ENCODE results near the gene RP2. TPM values are rescaled to one million over a fixed set of nuclear protein-coding genes. Genes with fewer than 3 reads are reported as not detected.

The RP2 gene
- total RNA-seq, 1 experiment from 2014 or later = 33.7 TPM

GRCh38 chrX:46841346-46841745, 4.5 kb downstream of the RP2 start:
- no peak for DNase-seq (ENCODE audit: low spot score)

DNA sequence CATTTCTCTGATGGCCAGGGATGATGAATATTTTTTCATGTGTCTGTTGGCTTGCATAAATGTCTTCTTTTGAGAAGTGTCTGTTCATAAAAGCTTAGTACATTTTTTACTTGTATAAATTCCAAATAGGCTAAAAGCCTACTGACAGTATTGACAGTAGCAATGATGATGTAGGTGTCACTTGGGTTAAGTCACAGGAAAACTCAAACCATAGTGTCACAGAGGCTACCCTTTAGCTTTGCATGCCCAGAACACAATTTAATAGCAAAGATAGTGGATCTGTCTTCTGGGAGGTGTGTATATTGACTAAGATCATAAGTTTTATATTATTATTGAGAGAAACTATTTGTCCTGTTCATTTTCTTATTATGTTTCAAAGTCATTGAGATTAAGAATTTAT, 8.1 kb downstream of the RP2 start:
- no peak for DNase-seq (ENCODE audit: low spot score)

- no peak for DNase-seq (ENCODE audit: low spot score)
These were observed 13.1 kb downstream of the RP2 start for GRCh38 chrX:46849933-46850332.

DNA sequence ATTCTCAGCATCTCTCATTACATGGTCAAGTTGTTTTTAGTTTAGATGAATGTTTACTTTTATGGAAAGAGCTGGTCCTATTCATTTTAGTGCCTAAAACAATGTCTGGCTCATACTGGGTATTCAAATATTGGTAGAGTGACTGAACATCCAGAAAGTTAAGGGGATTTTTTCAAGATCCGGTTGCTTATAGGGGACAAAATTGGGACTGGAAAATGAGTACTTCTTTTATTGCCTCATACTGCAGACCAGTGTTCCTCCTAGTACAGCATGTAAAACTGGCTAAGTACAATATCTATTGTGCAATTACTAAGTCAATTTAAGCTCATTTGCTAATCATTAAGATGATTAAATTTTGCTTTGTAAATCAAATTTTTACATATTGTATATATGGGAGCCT, 13.9 kb downstream of the RP2 start:
- DNase-seq (ENCODE audit: low spot score) = no peak

GRCh38 chrX:46856483-46856882, 19.6 kb downstream of the RP2 start:
- DNase-seq (ENCODE audit: low spot score) = no peak

DNA sequence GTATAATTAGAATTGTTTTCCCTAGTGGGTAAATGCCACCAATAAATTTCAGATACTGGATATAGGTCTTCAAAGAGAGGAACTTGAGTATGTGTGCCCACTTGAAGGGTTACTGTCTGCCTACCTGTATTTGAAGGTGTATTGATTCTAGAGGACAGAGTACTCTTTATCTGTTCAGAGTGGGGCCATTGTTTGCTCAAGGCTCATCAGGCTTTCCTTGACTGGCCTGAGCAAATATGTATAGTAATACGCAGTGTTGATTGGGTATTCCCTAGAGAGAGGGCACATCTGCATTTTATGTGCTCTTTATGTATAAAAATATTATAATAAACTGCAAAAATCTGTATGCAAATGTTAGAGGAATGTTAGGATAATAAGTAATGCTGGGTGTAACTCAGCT, 23.7 kb downstream of the RP2 start:
- DNase-seq (ENCODE audit: low spot score) = no peak

- no peak for DNase-seq (ENCODE audit: low spot score)
These were observed 26.2 kb downstream of the RP2 start for GRCh38 chrX:46863072-46863471.

- no peak for DNase-seq (ENCODE audit: low spot score)
These were observed 27.8 kb downstream of the RP2 start for GRCh38 chrX:46864606-46865005.

- DNase-seq (ENCODE audit: low spot score) = peak; percentile 69
These were observed 28.4 kb downstream of the RP2 start for GRCh38 chrX:46865281-46865680.

GRCh38 chrX:46866726-46867125, 29.9 kb downstream of the RP2 start:
- DNase-seq (ENCODE audit: low spot score) = no peak

- no peak for DNase-seq (ENCODE audit: low spot score)
These were observed 36.9 kb downstream of the RP2 start for GRCh38 chrX:46873746-46874145.

DNA sequence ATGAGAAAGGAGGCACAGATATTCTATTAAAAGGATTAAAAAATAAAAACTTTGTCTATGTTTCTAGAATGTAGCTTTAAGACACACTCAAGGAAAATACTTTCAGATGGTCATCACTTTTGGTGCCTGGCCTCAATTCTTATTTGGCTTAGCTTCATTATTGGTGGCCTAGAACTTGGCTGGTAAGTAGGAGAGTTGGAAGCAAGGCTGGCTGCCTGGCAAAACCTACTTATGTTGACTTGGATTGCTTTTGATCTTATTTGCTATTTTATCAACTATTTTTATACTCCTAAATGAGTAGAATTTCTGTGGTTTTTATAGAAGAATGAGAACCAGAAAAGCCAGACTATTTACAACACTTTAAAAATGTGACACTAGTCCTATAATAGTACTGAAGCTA, 40.1 kb downstream of the RP2 start:
- DNase-seq (ENCODE audit: low spot score) = no peak

DNA sequence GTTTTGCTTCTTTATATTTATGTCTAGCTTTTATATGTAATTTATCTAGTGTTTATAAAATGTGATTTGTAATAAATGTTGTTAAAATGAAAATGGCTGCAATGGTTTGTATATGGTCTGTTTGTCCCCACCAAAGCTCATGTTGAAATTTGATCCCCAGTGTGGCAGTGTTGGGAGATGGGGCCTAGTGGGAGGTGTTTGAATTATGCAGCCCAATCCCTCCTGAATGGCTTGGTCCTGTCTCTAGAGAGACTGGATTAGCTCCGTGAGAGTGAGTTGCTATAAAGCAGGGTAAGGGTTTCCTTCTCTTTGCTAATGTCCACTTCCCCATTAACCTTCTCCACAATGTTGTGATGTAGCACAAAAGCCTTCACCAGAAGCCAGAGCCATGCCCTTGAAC, 45.4 kb downstream of the RP2 start:
- DNase-seq (ENCODE audit: low spot score) = no peak

DNA sequence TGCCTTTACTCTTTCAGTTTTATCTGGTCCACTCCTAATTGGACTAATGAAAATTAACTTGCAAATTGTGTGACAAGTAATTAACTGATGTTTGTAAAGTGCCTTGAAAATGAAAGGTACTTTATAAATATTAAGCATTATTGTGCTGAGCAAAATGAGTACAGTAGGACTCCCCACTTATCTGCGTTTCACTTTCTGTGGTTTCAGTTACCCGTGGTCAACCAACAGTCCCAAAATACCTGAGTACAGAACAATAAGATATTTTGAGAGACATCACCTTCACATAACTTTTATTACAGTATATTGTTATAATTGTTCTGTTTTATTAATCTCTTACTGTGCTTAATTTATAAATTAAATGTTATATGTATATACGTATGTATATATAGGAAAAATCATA, 48.0 kb downstream of the RP2 start:
- no peak for DNase-seq (ENCODE audit: low spot score)

DNA sequence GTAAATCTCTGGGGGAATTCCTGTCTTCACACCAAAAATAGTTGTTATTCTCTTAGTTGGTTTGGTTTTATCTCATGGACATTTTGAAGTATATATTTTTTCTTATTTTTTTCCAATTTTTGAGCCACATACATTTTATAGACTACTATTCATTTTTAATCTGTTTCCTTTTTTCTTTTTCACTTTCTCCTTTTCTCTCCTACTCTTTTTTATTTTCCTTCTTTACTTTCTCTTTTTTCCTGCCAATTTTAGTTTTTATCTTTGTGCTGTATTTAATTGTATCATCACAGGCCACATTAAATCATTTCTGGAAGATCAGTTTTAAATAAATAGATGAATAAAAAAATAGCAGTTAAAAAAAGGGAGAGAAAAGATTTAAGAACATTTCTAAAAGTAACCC, 61.4 kb downstream of the RP2 start:
- DNase-seq (ENCODE audit: low spot score) = no peak

- peak; percentile 72 for DNase-seq (ENCODE audit: low spot score)
These were observed 66.8 kb downstream of the RP2 start for GRCh38 chrX:46903458-46904242.

- DNase-seq (ENCODE audit: low spot score) = no peak
These were observed 67.8 kb downstream of the RP2 start for GRCh38 chrX:46904626-46905025.

DNA sequence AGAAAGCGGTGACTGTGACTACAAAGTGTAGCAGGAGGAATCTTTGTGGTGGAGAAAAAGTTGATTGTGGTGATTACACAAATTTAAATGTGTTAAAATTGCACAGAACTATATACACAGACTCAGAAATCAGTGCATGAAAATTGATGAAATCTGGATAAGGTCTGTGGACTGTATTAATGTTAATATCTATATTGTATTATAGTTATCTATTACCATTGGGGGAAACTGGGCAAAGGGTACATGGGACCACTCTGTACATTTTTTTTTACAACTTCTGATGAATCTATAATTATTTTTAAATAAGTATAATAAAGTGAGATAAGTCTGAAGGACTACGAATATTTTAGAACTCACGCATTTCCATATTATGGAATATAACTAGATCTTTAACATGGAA, 73.6 kb downstream of the RP2 start:
- no peak for DNase-seq (ENCODE audit: low spot score)

- peak; percentile 64 for DNase-seq (ENCODE audit: low spot score)
These were observed 75.3 kb downstream of the RP2 start, which contains the start of gene JADE3 for GRCh38 chrX:46912098-46912602. Gene JADE3, plus strand, starts transcription at chrX:46912421. Its CDS starts 72,474 bp downstream, at chrX:46984895.

DNA sequence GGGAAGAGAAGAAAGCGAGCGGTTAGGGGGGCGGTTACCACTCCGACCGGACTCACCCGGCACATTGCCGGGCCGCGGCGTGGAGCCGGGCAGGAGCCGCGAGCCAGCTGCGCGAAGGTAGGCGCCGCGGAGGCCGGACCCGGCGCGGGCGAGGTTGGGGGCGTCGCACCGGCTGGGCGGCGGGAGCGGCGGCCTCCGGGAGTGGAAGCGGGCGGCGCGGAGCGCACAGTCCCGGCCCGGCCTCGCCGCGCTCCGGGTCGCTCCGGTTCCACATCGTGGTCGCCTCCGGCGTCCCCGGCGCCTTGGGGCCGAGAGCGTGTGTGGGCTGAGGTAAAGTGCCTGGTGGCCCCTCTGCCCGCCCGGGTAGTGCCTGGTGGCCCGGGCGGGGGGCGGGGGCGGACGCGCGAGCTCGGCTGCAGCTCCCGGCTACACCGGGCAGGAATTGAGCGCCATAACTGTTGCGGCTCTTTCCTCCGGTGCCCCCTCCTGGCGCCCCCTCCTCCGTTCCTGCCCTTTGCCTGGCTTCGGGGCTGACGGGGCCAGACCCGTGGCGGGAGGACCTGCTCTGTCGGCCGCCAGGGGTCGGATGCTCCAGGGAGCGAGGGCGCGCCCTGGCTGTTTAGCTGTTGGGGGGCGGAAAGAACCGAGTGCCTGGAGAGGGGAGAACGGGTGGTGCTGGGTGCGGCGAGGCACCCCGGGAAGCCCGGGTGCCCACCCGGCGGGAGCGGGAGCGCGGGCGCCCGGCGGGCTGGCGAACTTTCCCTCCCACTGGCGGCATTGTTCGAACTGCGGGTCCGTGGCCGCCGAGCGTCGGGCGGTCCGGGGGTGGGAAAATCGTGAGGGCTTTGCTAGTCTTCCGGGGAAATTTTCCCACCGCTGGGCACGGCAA, 76.0 kb downstream of the RP2 start:
- DNase-seq (ENCODE audit: low spot score) = no peak

DNA sequence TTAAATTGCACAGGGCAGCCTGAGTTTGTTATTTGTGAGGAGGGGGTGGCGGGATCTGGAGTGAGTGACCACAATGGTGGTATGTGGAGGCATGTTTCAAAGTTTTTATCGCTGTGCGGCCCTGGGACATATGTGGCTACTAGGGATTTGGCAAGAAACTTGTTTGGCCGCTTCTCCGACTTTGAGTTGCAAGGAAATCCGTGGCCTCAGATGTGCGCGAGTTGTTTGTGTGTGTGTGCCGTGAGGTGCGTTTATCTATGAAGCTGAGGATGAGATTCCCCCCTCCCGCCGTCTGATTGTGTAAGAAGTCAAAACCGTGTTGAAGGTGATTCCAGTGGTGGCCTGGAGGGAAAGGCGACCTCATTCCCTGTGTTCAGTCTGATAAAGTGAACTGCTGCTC, 76.8 kb downstream of the RP2 start:
- DNase-seq (ENCODE audit: low spot score) = no peak

DNA sequence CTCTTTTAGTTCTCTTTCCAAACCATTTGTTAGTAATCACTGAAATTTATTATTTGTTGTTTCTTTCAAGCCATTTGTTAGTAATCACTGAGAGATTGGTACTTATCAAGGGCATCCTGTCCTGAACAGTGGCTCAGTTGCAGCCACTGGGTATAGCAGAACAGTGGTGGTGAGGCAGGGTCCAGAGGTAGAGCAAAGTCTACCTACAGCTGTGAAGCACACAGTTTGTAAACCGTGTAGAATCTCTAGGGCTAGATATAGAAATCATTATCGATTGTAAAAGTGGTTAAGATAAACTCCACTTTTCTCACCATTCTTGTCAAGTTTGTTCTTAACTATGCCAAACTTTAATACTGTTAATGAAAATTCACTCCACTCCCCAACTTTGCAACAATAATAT, 79.4 kb downstream of the RP2 start:
- no peak for DNase-seq (ENCODE audit: low spot score)

GRCh38 chrX:46917622-46918021, 80.8 kb downstream of the RP2 start:
- DNase-seq (ENCODE audit: low spot score) = no peak
